Activated CD4-positive, alpha-beta T cell treated with anti-CD3 and anti-CD28 coated beads for 4 hours (primary cell): ENCODE results near the gene APOE.
A peak's percentile ranks its signal among the peaks of the same experiment; 100 is the strongest.
"Not testable (repeated sequence)": the region's sequence is repeated elsewhere in the genome, so short reads cannot be mapped to it uniquely, and the experiment has no call there.

Source experiments
- DNase-seq, 2 donors: peaks; one replicate each; pipeline ENCODE4 v3.0.0-alpha.2; 2020

APOE gene

DNA sequence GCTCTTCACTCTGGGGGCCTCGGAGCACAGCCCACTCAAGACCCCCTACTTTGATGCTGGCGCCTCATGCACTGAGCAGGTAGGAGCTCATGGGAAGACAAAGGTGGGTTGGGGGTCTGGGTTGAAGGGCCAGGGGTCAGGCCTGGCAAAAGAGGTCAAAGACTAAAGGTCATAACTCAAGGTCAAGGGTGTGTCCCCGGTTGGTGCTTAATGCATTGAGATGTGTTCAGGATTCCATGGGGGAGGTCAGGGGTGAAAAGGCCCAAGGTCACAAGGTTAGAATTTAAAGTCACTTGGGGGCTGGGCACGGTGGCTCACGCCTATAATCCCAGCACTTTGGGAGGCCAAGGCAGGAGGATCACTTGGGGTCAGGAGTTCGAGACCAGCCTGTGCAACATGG is 19.5 kb upstream of the APOE start:
- no peak for DNase-seq

DNA sequence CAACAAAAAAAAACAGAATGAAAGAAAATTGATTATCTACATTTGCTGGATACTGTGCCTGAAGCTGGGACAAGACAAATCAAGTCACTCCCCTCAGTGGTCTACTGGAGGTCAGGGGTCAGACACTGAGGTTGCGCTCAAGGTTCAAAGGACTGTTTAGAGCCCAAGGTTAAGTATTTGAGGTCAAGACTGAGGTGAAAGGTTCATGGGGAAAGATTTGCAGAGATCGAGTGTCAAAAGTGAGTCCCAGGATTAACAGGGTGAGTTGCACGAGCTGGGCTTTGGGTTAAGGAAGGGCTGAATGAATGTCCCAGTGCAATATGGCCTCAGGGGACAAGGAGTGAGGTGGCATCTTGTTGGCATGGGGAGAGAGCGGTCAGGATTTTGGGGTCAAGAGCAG is 17.9 kb upstream of the APOE start:
- no peak for DNase-seq

DNA sequence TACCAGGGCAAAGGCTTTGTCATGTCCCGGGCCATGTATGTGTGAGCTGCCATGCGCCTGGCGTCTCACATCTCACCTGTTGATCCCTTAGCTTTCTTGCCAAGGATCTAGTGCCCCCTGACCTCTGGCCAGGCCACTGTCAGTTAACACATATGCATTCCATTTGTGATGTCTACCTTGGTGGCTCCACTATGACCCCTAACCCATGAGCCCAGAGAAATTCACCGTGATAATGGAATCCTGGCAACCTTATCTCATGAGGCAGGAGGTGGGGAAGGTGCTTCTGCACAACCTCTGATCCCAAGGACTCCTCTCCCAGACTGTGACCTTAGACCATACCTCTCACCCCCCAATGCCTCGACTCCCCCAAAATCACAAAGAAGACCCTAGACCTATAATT is 17.3 kb upstream of the APOE start:
- not testable (repeated sequence) for DNase-seq

DNA sequence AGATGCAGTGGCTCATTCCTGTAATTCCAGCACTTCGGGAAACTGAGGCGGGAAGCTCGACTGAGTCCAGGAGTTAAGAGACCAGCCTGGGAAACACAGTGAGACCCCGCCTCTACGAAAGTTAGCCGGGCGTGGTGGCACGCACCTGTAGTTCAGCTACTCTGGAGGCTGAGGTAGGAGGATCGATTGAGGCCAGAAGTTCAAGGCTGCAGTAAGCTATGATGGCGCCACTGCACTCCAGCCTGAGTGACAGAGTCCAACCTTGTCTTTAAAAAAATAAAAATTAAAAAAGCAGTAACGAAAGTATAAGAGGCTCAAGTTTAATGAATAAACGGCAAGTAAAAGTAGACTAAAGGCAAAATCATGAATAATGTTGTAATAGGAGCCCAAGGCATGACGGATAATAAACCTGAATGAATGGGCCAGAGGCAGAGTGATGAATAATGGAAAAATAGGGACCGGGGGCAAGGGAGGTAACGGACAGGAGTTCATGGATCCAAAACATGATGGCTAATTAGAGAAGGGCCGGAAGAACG is 15.7 kb upstream of the APOE start:
- no peak for DNase-seq

DNA sequence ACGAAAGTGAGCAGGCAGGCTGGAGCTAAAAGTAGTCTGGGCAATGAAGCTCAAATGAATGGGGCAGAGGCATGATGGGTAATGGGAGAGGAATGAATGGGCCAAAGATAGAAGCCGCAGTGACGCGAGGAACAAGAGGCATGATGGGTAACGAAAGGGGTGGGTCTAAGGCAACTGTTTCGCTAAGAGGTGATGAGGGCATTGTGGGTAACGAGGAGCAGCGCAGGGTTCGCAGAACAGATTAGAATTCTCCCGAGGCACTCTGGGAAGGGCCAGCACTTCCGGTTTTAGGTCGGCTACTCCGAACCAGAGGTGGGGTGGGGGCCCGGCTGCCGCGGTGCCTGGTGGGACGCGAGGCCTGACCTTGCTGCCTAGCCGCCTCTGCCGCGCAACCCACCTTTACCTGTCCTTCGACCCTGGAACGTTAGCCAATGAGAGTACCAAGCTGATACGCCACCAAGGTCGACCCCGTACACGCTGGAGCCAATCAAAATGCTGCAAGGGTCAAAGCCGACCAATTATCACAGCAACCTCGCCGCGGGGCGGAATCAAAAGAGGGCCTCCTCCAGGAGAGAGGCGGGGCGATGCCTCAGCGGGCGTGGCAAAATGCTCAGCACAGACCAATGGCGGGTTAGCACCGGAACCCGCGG is 15.1 kb upstream of the APOE start:
- DNase-seq: no peak

DNA sequence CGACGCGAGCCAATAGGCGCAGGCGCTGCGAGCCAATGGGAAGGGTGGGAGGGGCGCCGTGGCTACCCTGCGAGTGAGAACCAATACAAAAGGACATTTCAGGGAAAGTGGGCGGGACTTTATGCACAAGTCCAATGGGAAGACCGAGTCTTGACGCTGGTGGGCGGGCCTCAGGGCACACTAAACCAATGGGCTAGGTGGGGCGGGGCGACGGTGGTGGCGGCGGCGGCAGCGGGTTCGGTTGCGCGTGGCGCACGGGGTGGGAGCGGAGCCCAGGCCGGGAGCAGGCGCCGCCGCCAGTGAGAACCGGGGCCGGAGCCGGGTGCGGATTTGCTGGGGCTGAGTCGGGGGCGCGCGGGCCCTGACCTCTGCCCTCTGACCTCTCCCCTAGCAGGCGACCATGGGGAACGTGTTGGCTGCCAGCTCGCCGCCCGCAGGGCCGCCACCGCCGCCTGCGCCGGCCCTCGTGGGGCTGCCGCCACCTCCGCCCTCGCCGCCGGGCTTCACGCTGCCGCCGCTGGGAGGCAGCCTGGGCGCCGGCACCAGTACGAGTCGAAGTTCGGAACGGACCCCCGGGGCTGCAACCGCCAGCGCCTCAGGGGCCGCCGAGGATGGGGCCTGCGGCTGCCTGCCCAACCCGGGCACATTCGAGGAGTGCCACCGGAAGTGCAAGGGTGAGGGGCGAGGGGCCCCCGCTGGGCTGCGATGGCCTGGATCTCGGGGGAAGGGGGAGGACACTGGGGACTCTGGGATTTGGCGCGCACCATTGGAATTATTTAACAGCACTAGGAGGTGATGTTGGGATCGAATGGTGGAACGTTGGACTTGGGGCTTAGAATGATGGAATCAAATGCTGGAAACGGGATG is 14.3 kb upstream of the APOE start, which contains the start of gene TOMM40:
TOMM40 (plus strand) TSS at position 239 of the 867 bp plus-strand sequence; CDS start at position 401, 162 bp downstream.
- peak; percentile 100 for DNase-seq

DNA sequence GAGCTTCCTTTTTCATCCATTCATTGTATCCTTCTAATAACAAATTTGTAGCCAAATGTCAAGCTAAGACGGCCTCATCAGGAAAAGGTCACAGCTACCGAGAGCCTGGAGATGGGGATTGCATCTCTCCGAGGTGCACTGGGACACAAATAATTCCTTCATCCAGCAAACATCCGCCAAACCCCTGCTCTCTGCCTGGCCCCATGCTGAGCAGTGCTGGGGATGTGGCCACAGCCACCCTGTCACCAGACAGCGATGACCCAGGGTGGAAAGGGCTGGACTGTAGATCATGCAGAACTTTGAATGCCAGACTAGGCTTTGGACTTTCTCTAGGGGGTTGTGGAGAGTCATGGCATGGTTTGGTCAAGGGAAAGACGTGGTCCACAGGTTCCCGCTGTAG is 12.7 kb upstream of the APOE start:
- no peak for DNase-seq

DNA sequence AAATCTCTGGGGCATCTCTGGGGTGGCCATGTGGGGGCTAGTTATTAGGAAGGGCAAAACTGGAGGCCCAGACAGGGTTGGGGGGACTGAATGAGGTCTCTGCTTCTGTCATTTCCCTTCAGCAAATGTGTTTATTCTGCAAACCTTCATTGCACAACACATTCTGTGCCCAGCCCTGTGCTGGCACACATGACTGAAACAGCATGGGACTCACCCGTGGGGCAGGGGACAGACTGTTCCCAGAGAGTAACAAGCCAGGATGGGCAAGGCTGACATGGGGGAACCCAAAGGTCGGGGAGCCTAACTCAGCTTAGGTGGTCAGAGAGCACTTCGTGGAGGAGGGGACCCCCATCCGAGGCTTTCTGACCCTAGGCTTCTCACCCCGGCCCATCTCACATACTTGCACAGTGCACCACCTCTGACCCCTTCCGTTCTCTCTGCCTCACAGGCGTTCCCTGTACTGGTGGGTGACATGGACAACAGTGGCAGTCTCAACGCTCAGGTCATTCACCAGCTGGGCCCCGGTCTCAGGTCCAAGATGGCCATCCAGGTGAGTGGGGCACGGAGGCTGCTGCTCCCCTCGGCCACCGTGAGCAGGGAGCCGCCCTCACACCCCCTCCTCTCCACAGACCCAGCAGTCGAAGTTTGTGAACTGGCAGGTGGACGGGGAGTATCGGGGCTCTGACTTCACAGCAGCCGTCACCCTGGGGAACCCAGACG is 12.1 kb upstream of the APOE start:
- no peak for DNase-seq

DNA sequence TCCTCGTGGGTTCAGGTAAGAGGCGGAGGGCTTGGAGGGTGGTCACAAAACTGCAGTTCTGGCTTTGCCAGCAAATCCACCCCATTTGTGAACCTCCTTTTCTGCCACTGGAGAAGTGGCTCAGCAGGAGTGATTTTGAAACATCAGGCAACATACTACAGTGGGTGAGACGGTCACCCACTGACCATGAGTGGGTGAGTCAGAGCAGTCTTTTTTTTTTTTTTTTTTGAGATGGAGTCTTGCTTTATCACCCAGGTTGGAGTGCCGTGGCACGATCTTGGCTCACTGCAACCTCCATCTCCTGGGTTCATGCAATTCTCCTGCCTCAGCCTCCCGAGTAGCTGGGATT is 11.6 kb upstream of the APOE start:
- DNase-seq: no peak

DNA sequence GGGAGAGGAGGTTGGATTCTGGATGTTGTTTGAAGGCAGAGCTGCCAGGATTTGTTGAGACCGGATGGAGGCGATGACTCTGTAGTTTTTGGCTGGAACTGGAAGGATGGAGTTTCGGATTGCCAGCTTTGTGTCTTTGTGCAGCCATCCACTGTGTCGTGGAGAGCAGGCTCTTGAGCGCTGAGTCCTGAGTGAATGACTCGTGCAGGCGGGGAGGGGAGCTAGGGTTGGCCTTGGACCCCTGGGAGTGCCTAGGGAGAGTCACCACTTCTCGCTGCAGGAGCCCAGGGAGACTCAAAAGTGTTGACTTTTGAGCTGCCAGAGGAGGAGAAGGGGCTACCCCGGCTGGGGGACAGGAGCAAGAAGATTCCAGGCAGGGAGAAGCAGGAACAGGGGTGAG is 10.7 kb upstream of the APOE start:
- DNase-seq: no peak

DNA sequence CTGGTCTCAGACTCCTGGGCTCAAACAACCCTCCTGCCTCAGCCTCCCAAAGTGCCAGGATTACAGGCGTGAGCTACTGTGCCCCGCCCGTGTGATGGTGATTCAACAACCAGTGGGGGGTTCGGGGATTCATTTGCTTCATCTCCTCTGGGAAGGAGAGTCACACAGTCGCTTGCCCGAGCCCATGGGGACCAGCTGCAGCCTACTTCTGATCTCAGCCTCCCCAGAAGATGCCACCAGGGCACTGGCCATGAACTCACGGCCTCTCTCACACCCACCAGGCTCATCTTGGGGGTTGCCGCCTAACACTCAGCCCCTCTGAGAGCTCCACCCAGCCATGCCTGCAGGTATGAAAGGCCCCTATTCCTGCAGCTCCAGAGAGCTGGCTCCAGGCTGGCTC is 7.8 kb upstream of the APOE start:
- no peak for DNase-seq

DNA sequence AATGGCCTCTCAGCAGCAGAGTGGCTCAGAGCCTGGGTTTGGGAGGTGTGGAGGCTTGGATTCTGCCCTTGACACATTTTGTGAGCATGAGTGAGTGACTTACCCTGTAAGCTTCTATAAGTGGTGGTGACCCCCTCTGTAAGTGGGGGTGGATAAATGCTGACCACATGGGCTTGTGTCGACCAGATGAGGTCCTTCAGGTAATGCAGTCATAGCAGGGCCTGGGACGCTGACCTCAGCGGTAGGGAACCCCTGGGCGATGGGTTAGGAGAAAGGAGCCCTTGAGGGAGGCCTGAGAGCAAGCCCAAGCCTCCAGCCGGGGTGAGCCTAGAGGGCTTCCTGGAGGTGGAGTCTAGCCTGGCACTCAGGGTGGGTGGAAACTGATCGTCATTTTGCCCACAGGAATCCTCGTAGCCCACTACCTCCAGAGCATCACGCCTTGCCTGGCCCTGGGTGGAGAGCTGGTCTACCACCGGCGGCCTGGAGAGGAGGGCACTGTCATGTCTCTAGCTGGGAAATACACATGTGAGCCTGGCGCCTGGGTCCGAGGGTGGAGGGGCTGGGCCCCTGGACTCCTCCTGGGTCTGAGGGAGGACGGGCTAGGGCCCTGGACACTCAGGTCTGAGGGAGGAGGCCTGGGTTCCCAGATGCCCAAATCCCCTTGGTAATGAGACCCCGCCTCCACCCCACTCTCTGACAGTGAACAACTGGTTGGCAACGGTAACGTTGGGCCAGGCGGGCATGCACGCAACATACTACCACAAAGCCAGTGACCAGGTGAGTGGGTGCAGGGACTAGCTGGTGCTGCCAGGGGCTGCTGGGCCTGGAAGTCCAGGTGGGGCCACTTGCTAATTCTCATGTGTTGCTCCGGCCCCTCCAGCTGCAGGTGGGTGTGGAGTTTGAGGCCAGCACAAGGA is 5.0 kb upstream of the APOE start:
- DNase-seq: no peak

DNA sequence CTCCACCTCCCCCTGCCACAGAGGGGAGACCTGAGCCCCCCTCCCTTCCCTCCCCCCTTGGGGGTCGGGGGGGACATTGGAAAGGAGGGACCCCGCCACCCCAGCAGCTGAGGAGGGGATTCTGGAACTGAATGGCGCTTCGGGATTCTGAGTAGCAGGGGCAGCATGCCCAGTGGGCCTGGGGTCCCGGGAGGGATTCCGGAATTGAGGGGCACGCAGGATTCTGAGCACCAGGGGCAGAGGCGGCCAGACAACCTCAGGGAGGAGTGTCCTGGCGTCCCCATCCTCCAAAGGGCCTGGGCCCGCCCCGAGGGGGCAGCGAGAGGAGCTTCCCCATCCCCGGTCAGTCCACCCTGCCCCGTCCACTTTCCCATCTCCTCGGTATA is 2.4 kb upstream of the APOE start:
- DNase-seq: no peak

DNA sequence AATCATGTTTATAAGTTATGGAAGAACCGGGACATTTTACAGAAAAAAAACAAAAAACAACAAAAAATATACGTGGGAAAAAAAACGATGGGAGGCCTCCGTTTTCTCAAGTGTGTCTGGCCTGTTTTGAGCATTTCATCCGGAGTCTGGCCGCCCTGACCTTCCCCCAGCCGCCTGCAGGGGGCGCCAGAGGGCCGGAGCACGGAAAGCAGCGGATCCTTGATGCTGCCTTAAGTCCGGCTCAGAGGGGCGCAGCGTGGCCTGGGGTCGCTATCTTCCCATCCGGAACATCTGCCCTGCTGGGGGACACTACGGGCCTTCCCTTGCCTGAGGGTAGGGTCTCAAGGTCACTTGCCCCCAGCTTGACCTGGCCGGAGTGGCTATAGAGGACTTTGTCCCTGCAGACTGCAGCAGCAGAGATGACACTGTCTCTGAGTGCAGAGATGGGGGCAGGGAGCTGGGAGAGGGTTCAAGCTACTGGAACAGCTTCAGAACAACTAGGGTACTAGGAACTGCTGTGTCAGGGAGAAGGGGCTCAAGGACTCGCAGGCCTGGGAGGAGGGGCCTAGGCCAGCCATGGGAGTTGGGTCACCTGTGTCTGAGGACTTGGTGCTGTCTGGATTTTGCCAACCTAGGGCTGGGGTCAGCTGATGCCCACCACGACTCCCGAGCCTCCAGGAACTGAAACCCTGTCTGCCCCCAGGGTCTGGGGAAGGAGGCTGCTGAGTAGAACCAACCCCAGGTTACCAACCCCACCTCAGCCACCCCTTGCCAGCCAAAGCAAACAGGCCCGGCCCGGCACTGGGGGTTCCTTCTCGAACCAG is 1.8 kb upstream of the APOE start:
- peak; percentile 56 to 74 for DNase-seq

DNA sequence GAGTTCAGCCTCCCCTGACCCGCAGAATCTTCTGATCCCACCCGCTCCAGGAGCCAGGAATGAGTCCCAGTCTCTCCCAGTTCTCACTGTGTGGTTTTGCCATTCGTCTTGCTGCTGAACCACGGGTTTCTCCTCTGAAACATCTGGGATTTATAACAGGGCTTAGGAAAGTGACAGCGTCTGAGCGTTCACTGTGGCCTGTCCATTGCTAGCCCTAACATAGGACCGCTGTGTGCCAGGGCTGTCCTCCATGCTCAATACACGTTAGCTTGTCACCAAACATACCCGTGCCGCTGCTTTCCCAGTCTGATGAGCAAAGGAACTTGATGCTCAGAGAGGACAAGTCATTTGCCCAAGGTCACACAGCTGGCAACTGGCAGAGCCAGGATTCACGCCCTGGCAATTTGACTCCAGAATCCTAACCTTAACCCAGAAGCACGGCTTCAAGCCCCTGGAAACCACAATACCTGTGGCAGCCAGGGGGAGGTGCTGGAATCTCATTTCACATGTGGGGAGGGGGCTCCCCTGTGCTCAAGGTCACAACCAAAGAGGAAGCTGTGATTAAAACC is 1.1 kb upstream of the APOE start:
- DNase-seq: no peak

DNA sequence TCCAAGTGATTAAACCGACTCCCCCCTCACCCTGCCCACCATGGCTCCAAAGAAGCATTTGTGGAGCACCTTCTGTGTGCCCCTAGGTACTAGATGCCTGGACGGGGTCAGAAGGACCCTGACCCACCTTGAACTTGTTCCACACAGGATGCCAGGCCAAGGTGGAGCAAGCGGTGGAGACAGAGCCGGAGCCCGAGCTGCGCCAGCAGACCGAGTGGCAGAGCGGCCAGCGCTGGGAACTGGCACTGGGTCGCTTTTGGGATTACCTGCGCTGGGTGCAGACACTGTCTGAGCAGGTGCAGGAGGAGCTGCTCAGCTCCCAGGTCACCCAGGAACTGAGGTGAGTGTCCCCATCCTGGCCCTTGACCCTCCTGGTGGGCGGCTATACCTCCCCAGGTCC is 2.0 kb downstream of the APOE start:
- DNase-seq: no peak

DNA sequence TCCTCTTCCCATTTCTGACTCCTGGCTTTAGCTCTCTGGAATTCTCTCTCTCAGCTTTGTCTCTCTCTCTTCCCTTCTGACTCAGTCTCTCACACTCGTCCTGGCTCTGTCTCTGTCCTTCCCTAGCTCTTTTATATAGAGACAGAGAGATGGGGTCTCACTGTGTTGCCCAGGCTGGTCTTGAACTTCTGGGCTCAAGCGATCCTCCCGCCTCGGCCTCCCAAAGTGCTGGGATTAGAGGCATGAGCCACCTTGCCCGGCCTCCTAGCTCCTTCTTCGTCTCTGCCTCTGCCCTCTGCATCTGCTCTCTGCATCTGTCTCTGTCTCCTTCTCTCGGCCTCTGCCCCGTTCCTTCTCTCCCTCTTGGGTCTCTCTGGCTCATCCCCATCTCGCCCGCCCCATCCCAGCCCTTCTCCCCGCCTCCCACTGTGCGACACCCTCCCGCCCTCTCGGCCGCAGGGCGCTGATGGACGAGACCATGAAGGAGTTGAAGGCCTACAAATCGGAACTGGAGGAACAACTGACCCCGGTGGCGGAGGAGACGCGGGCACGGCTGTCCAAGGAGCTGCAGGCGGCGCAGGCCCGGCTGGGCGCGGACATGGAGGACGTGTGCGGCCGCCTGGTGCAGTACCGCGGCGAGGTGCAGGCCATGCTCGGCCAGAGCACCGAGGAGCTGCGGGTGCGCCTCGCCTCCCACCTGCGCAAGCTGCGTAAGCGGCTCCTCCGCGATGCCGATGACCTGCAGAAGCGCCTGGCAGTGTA is 2.7 kb downstream of the APOE start:
- no peak for DNase-seq

DNA sequence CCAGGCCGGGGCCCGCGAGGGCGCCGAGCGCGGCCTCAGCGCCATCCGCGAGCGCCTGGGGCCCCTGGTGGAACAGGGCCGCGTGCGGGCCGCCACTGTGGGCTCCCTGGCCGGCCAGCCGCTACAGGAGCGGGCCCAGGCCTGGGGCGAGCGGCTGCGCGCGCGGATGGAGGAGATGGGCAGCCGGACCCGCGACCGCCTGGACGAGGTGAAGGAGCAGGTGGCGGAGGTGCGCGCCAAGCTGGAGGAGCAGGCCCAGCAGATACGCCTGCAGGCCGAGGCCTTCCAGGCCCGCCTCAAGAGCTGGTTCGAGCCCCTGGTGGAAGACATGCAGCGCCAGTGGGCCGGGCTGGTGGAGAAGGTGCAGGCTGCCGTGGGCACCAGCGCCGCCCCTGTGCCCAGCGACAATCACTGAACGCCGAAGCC is 3.3 kb downstream of the APOE start:
- no peak for DNase-seq

DNA sequence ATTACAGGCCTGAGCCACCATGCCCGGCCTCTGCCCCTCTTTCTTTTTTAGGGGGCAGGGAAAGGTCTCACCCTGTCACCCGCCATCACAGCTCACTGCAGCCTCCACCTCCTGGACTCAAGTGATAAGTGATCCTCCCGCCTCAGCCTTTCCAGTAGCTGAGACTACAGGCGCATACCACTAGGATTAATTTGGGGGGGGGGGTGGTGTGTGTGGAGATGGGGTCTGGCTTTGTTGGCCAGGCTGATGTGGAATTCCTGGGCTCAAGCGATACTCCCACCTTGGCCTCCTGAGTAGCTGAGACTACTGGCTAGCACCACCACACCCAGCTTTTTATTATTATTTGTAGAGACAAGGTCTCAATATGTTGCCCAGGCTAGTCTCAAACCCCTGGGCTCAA is 4.2 kb downstream of the APOE start:
- no peak for DNase-seq

DNA sequence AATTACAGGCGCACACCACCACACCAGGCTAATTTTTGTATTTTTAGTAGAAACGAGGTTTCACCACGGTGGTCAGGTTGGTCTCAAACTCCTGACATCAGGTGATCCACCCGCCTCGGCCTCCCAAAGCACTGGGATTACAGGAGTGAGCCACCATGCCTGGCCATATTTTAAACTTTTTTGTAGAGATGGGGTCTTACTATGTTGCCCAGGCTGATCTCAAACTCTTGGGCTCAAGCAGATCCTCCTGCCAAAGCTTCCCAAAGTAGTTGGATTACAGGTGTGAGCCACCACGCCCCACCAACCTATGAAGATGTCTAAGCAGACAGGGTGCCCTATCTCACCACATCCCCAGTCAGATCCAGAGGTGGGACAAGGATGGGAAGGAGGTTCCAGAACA is 6.3 kb downstream of the APOE start:
- not testable (repeated sequence) for DNase-seq
